SH-SY5Y (cell line): ENCODE data around the gene DNAJB9.

Source experiments
- GATA2 ChIP-seq: IDR thresholded peaks from 2 replicates; pipeline ENCODE4 v1.6.1; 2011; ENCODE audit warnings: mild to moderate bottlenecking, low read depth, low read length
- GATA3 ChIP-seq: IDR thresholded peaks from 2 replicates; pipeline ENCODE4 v1.6.1; 2011; ENCODE audit warnings: low read depth, mild to moderate bottlenecking, low read length, moderate library complexity

GRCh38 chr7:108611268-108611667 is 41.6 kb downstream of the DNAJB9 start:
- no peak for TF ChIP-seq GATA2
- no peak for TF ChIP-seq GATA3
